MM.1S (cell line): ENCODE data around the gene DHRS11.

Source experiments
- CTCF ChIP-seq: fragments of 300-600 bp; sonication (generic); IDR thresholded peaks from 2 replicates; pipeline ENCODE4 v1.5.1; 2016; ENCODE audit warnings: antibody characterized with exemption, low read length, mixed read lengths
- EZH2 ChIP-seq: fragments of 300-600 bp; sonication (generic); optimal IDR thresholded peaks from 2 replicates; pipeline ENCODE3; 2017; ENCODE audit warnings: low read depth, mild to moderate bottlenecking, antibody characterized with exemption, low read length, mixed read lengths
- EZH2phosphoT487 ChIP-seq: fragments of 300-600 bp; sonication (generic); IDR thresholded peaks from 2 replicates; pipeline ENCODE4 v1.6.1; 2018; ENCODE audit warnings: antibody characterized with exemption, low read length

- TF ChIP-seq CTCF (no peak), EZH2 (no peak), EZH2phosphoT487 (no peak)
Measured at GRCh38 chr17:36546418-36547093, 45.1 kb upstream of the DHRS11 start.
